Measurements from ENCODE around the gene ADAM19.

DNA sequence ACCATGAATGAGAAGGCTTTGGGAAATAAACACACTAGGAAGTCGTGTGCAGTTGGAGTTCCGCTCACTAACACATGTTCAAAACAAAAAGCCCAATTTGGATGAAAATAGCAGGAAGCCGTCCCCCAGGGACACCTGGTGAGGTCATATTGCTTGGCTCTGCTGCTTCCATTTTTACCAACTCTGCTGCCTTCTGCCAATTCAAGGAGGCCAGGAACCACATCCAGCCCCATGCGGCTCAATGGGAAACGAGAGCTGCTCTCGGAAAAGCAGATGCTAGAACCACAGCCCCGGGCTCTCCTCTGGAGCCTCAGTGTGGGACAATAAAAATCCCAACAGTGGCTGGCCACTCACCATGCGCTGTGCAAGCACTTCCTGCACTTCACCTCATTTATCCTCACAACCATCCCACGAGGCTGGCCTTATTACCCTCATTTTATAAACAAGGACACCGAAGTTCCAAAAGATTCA, 13.4 kb downstream of the ADAM19 start:
- TF ChIP-seq CTCF (IDR thresholded peaks at IDR 0.05): no peak
- no peak for TF ChIP-seq POLR2A (IDR thresholded peaks at IDR 0.05)
